CD14-positive monocyte (primary cell): ENCODE data around the gene MAP2K7. TPM values are rescaled to one million over a fixed set of nuclear protein-coding genes. Genes with fewer than 3 reads are reported as not detected.

Experiments
- DNase-seq, 3 donors: peaks; one replicate each; pipeline ENCODE4 v3.0.0-alpha.2; 2011 to 2022
- H2AFZ ChIP-seq: 2 replicates; pipeline ENCODE4 v1.6.0; 2012; ENCODE audit warnings: mild to moderate bottlenecking, low read depth, low read length, inconsistent platforms; ENCODE audit not compliant: insufficient read depth, poor library complexity, severe bottlenecking
- H3K27ac ChIP-seq, 2 donors: 1 replicate in 1 of 2; 2 replicates in 1 of 2; pipeline ENCODE4 v1.5.1; 2012 to 2013; ENCODE audit warnings: low read length in 2 of 2, control low read depth in 1 of 2, inconsistent platforms in 1 of 2, low read depth in 1 of 2, mild to moderate bottlenecking in 1 of 2
- H3K27me3 ChIP-seq, 2 donors: one replicate each; pipeline versions ENCODE4 v1.6.0 to v1.6.1; 2011 to 2013; ENCODE audit warnings: low read length in 2 of 2; ENCODE audit not compliant: control insufficient read depth in 2 of 2, insufficient read depth in 2 of 2
- H3K36me3 ChIP-seq, 2 donors: replicated peaks in 1 of 2; 1 replicate in 1 of 2; 2 replicates in 1 of 2; pipeline versions ENCODE4 v1.5.1 to v1.6.1; 2012 to 2013; ENCODE audit warnings: low read length in 2 of 2, control low read depth in 1 of 2, inconsistent platforms in 1 of 2, mild to moderate bottlenecking in 1 of 2; ENCODE audit not compliant: insufficient read depth in 2 of 2, control insufficient read depth in 1 of 2
- H3K4me1 ChIP-seq, 2 donors: 1 replicate in 1 of 2; 2 replicates in 1 of 2; pipeline versions ENCODE4 v1.5.1 to v1.6.1; 2012 to 2013; ENCODE audit warnings: low read length in 2 of 2, control low read depth in 1 of 2, inconsistent platforms in 1 of 2, mild to moderate bottlenecking in 1 of 2, moderate library complexity in 1 of 2; ENCODE audit not compliant: insufficient read depth in 2 of 2, control insufficient read depth in 1 of 2
- H3K4me2 ChIP-seq: replicated peaks from 2 replicates; pipeline ENCODE3; 2012; ENCODE audit warnings: low read length, moderate library complexity, mild to moderate bottlenecking; ENCODE audit not compliant: poor library complexity, severe bottlenecking; ENCODE audit errors: extremely low read depth
- H3K4me3 ChIP-seq, 3 experiments: fragments of 200-600 bp in 1 of 3; sonication (generic) in 1 of 3; replicated peaks in 1 of 3; 1 replicate in 2 of 3; 2 replicates in 1 of 3; pipeline ENCODE4 v1.5.1; 2011 to 2013; ENCODE audit warnings: low read length in 3 of 3, mild to moderate bottlenecking in 3 of 3, control low read depth in 2 of 3, low read depth in 2 of 3, inconsistent platforms in 1 of 3, moderate library complexity in 1 of 3
- H3K79me2 ChIP-seq: 2 replicates; pipeline ENCODE4 v1.6.0; 2012; ENCODE audit warnings: mild to moderate bottlenecking, control low read depth, inconsistent platforms, low read length, moderate library complexity; ENCODE audit not compliant: insufficient read depth
- H3K9ac ChIP-seq: 2 replicates; pipeline ENCODE4 v1.6.0; 2017; ENCODE audit warnings: low read length, mild to moderate bottlenecking; ENCODE audit not compliant: insufficient read depth, poor library complexity, severe bottlenecking
- H3K9me3 ChIP-seq, 2 donors: replicated peaks in 1 of 2; 1 replicate in 1 of 2; 2 replicates in 1 of 2; pipeline versions ENCODE4 v1.5.1 to v1.6.1; 2012 to 2013; ENCODE audit warnings: low read length in 2 of 2, control low read depth in 1 of 2; ENCODE audit not compliant: control insufficient read depth in 1 of 2, insufficient read depth in 1 of 2
- H4K20me1 ChIP-seq: 2 replicates; pipeline ENCODE4 v1.6.0; 2012; ENCODE audit warnings: mild to moderate bottlenecking, low read length, control low read depth, moderate library complexity; ENCODE audit not compliant: insufficient read depth
- H3K27ac Mint-ChIP-seq, 7 donors: one replicate each; pipeline ENCODE4 v1.8.0; 2020; ENCODE audit warnings: mild to moderate bottlenecking in 7 of 7, mixed read lengths in 7 of 7, moderate library complexity in 6 of 7, inconsistent platforms in 2 of 7
- H3K27me3 Mint-ChIP-seq, 3 donors: one replicate each; pipeline ENCODE4 v1.8.0; 2021 to 2022; ENCODE audit warnings: low read depth in 3 of 3, mild to moderate bottlenecking in 3 of 3, mixed read lengths in 3 of 3, moderate library complexity in 3 of 3, inconsistent platforms in 1 of 3
- H3K36me3 Mint-ChIP-seq, 2 donors: one replicate each; pipeline ENCODE4 v1.8.0; 2020; ENCODE audit warnings: mixed read lengths in 2 of 2, inconsistent platforms in 1 of 2, mild to moderate bottlenecking in 1 of 2
- H3K4me1 Mint-ChIP-seq: one replicate; pipeline ENCODE4 v1.8.0; 2020; ENCODE audit warnings: mild to moderate bottlenecking, mixed read lengths
- H3K4me3 Mint-ChIP-seq, 2 donors: one replicate each; pipeline ENCODE4 v1.8.0; 2020; ENCODE audit warnings: mild to moderate bottlenecking in 2 of 2, mixed read lengths in 2 of 2, moderate library complexity in 1 of 2
- H3K9me3 Mint-ChIP-seq, 7 donors: one replicate each; pipeline ENCODE4 v1.8.0; 2020 to 2022; ENCODE audit warnings: mixed read lengths in 7 of 7, mild to moderate bottlenecking in 6 of 7, moderate library complexity in 6 of 7, inconsistent platforms in 2 of 7
- CTCF ChIP-seq: fragments of 200-600 bp; IDR thresholded peaks from one replicate; pipeline ENCODE4 v1.8.0; 2022; ENCODE audit warnings: antibody characterized with exemption, mild to moderate bottlenecking
- WGBS: methylation state at CpG from one replicate; pipeline ENCODE4 v1.1.5; 2013; ENCODE audit warnings: missing lambda C conversion rate; ENCODE audit not compliant: insufficient coverage; 5-methylcytosine and 5-hydroxymethylcytosine counted together
- intact Hi-C, 2 donors: fragments of 100-400 bp; cut with micrococcal nuclease; formaldehyde crosslinking; loops; one replicate each; pipeline versions ENCODE4 v1.15.0 to v1.15.1; 2023
- polyA plus RNA-seq, 3 donors: library from polyadenylated mRNA; depleted of rRNA in 1 of 3; unstranded in 2 of 3; stranded (reverse) in 1 of 3; fragments of 300-500 nt in 2 of 3; fragments of >200 nt in 1 of 3; fragmentation: Illumina TruSeq in 2 of 3; gene quantifications; 1 replicate in 2 of 3; 2 replicates in 1 of 3; pipeline ENCODE4 v1.2.3, GENCODE V29; 2012 to 2021

MAP2K7 gene
- polyA plus RNA-seq, 3 donors, result 0.92 to 39.5 (median 1.5) TPM

- Histone ChIP-seq H3K36me3 (no peaks in the 10 kb centered on the region), H3K9me3 (peaks cover 3 to 14% of the 10 kb centered on the region in 2 donors), H3K79me2 (no peaks in the 10 kb centered on the region), H3K4me2 (no peak overlapping the region), H3K27me3 (peaks cover 23 to 43% of the 10 kb centered on the region in 2 donors), H3K9ac (no peak overlapping the region), H3K4me1 (peaks cover 23 to 32% of the 10 kb centered on the region in 2 donors), H4K20me1 (no peaks in the 10 kb centered on the region), H3K4me3 (no peak overlapping the region), H2AFZ (no peak overlapping the region), H3K27ac (no peak overlapping the region)
- Mint-ChIP-seq H3K27me3 (peaks cover 46 to 64% (median 61%) of the 10 kb centered on the region in 3 donors), H3K4me3 (peak overlapping the region in 1 of 2 donors; percentile 72), H3K4me1 (peaks cover 18% of the 10 kb centered on the region), H3K9me3 (peaks cover 3 to 37% (median 12%) of the 10 kb centered on the region in 7 donors), H3K27ac (no peak overlapping the region), H3K36me3 (peaks cover 0 to 4% of the 10 kb centered on the region in 2 donors)
- 19% methylated on average over 8 of the region's 12 CpGs for WGBS
- no peak for DNase-seq
- no peak for TF ChIP-seq CTCF
- intact Hi-C loops, result loop anchor here in 1 of 2 donors (5.0 kb wide), 1 partner anchor 47 kb away; the partner anchor contains the start of gene SNAPC2
Observed at GRCh38 chr19:7874897-7875273, 28.8 kb upstream of the MAP2K7 start.

GRCh38 chr19:7877249-7877836 lies 26.3 kb upstream of the MAP2K7 start:
- Histone ChIP-seq H3K79me2 (no peaks in the 10 kb centered on the region), H3K27ac (no peak overlapping the region), H3K9me3 (peaks cover 6 to 14% of the 10 kb centered on the region in 2 donors), H2AFZ (no peak overlapping the region), H3K9ac (no peak overlapping the region), H3K4me2 (no peak overlapping the region), H4K20me1 (no peaks in the 10 kb centered on the region), H3K4me1 (peaks cover under 1 to 8% of the 10 kb centered on the region in 2 donors), H3K36me3 (no peaks in the 10 kb centered on the region), H3K27me3 (peaks cover 23 to 39% of the 10 kb centered on the region in 2 donors), H3K4me3 (no peak overlapping the region)
- Mint-ChIP-seq H3K27me3 (peaks cover 37 to 53% (median 51%) of the 10 kb centered on the region in 3 donors), H3K9me3 (peaks cover 2 to 27% (median 13%) of the 10 kb centered on the region in 7 donors), H3K4me3 (no peak overlapping the region), H3K4me1 (peaks cover 2% of the 10 kb centered on the region), H3K36me3 (peaks cover 0 to 4% of the 10 kb centered on the region in 2 donors), H3K27ac (no peak overlapping the region)
- 97% methylated on average over 3 of the region's 6 CpGs for WGBS
- intact Hi-C loops, result no loop called here
- no peak for DNase-seq
- TF ChIP-seq CTCF, result no peak
